GM12892 (cell line): Measurements from ENCODE around the gene ARHGEF6.
"Not testable (repeated sequence)": the region's sequence is repeated elsewhere in the genome, so short reads cannot be mapped to it uniquely, and the experiment has no call there.

Experiments used
- DNase-seq: peaks from one replicate; pipeline ENCODE4 v3.0.0; 2011; ENCODE audit not compliant: insufficient read length
- FAIRE-seq: peaks from 2 replicates; lab custom pipeline; 2011; peaks lifted over from hg19 to GRCh38; lab: Jason Lieb, UNC
- POLR2A ChIP-seq: IDR thresholded peaks from 2 replicates; pipeline ENCODE4 v1.6.1; 2011; ENCODE audit warnings: low read depth, low read length, control low read depth
- POLR2AphosphoS5 ChIP-seq: IDR thresholded peaks from 2 replicates; pipeline ENCODE4 v1.6.1; 2011; ENCODE audit warnings: low read depth, low read length, control low read depth
- TAF1 ChIP-seq: IDR thresholded peaks from 2 replicates; pipeline ENCODE4 v1.6.1; 2011; ENCODE audit warnings: low read depth, mild to moderate bottlenecking, control low read depth, low read length, borderline replicate concordance

The ARHGEF6 gene

DNA sequence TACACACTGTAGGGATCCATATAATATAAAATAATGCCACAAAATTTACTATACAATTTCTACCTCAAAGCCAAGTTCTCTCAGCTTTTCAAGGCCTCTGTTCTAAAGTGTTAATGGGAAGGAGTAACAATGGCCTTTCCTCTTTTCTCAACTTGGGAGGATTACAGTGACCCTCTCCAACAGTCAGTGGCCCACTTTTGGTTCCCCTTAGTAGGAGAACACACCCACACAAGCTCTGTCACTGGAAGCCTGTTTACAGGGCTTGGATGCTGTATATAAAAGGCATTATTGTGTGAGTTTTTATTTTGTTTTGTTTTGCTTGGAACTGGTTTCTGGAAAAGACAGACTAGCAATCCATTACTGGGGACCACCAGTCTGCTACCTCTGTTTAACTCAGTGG lies 1.8 kb downstream of the ARHGEF6 start:
- no peak for DNase-seq
- no peak for TF ChIP-seq POLR2A
- no peak for TF ChIP-seq POLR2AphosphoS5
- no peak for TF ChIP-seq TAF1
- no peak for FAIRE-seq

DNA sequence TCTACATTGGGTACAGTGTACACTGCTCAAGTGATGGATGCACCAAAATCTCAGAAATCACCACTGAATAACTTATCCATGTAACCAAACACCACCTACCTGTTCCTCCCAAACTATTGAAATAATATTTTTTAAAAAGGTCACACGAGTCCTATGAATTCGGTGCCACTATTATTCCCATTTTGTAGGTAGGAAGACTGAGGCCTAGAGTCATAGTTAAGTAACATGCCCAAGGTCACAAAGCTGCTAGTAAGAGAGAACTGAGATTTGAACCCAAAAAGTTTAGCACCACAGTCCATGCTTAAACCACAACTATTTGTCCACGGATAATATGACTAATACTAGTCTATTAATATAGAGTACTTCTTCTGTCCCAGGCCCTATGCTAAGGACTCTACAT lies 2.7 kb downstream of the ARHGEF6 start:
- TF ChIP-seq TAF1 (no peak), POLR2A (no peak), POLR2AphosphoS5 (no peak)
- FAIRE-seq, result no peak

DNA sequence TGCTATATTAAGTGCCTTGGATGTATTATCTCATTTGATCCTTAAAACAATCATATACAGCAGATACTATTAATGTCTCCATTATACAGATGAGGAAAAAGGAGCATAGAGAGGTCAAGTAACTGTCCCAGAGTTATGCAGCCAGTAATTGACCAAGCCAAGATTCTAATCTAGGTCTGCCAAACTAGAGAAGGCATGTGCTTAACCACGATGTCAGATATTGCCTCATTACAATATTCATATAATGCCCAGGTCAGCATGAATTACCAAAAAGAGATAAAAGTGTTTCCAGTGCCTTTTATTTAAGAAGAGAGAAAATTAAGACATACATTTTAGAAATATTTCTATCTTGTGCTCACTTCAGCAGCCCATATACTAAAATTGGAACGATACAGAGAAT lies 7.1 kb downstream of the ARHGEF6 start:
- TF ChIP-seq POLR2AphosphoS5, result no peak
- TF ChIP-seq POLR2A, result no peak
- TF ChIP-seq TAF1, result no peak
- FAIRE-seq, result no peak

More for the DNA sequence above, 2.7 kb downstream of the ARHGEF6 start:
- no peak for DNase-seq

DNA sequence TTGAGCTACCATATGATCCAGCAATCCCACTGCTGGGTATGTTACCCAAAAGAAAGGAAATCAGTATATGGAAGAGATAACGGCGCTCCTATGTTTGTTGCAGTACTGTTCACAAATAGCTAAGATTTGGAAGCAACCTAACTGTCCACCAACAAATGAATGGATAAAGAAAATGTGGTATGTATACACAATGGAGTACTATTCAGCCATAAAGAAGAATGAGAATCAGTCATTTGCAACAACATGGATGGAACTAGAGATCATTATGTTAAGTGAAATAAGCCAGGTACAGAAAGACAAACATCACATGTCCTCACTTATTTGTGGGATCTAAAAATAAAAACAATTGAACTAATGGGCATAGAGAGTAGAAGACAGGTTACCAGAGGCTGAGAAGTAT lies 8.9 kb downstream of the ARHGEF6 start:
- not testable (repeated sequence) for FAIRE-seq, DNase-seq

More for the DNA sequence above, 7.1 kb downstream of the ARHGEF6 start:
- no peak for DNase-seq

- DNase-seq, result no peak
- no peak for TF ChIP-seq TAF1
- no peak for TF ChIP-seq POLR2AphosphoS5
- TF ChIP-seq POLR2A, result no peak
Observed at GRCh38 chrX:136768469-136769084, 12.2 kb downstream of the ARHGEF6 start.

DNA sequence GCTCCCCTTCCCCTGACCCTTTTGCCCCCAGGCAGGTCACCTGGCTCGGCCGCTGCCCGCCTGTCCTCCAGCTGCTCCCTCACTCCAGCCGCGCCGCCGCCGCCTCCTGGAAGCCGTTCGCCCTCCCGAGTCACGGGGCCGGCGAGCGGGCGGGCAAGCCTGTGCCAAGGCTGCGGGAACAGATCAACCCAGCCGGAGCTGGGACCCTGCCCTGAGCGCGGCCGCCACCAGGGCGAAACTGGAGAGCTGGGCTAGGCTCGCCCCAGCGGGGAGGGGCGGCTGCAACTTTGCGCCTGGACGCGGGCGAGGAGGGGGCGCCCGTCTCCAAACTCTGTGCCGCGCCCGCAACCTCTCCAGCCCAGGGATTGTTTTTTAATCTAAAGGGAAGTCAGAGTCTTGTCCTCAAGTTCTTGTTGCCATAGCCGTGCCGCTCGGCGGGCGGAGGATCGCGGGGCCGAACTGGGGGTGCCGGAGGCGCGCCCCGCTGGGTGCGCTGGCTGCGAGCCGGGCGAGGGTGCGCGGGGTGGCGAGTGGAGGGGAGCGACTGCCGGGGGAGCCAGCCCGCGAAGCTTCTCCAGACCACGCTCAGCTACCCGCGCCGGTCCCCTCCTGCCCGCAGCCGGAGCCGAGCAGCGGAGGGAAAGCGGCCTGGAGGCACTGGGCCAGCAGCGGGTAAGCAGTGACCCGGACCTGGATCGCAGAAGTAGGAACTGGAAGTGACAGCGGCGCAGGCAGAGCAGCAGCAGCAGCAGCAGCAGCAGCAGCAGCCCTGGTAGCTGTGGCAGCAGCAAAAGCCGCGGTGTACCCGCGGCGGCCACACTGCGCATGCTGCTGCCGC lies 13.4 kb downstream of the ARHGEF6 start:
- DNase-seq, result peak; percentile 54
- FAIRE-seq, result peak; percentile 27

More at GRCh38 chrX:136768469-136769084, 12.2 kb downstream of the ARHGEF6 start:
- peak; percentile 72 for FAIRE-seq

DNA sequence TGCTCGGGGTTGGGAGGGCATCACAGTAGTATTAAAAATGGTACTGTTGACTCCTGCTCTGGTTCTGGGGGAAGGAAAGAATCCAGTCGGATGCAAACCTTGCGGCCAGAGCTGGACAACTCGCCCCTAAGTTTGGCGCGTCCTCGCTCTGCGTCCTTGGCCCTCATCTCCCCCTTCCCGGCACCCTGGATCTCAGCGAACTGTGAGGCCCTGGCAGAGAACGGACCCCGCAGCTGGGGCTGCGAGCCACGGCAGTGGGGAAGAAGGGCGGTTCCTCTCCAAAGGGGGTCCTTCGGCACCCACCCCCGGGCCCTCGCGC lies 14.0 kb downstream of the ARHGEF6 start:
- no peak for FAIRE-seq
- no peak for TF ChIP-seq POLR2AphosphoS5
- no peak for TF ChIP-seq POLR2A
- no peak for TF ChIP-seq TAF1
- DNase-seq, result no peak

More for the DNA sequence above, 13.4 kb downstream of the ARHGEF6 start:
- TF ChIP-seq POLR2A, result no peak
- TF ChIP-seq POLR2AphosphoS5, result no peak
- 0 out of 2 replicates have a peak, but pooled peaks have one; percentile 23 for TF ChIP-seq TAF1

GRCh38 chrX:136765821-136766356 lies 14.8 kb downstream of the ARHGEF6 start:
- FAIRE-seq (peak; percentile 27), DNase-seq (no peak)
- no peak for TF ChIP-seq POLR2A
- TF ChIP-seq TAF1, result no peak
- no peak for TF ChIP-seq POLR2AphosphoS5

DNA sequence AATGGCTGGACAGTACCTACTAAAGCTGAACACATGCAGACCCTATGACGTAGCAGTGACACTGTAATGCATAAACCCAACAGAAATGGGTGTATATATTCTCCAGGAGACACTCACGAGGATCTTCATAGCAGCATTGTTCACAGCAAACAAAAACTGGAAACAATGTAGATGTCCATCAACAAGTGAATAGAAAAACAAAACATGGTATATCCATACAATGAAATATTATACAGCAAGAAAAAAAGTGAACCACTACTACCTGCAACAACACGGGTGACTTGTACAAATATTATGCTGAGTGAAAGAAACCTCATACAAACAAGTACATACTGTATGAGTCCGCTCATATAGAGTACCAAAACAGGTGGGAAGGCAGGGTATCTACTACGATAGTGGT lies 16.5 kb downstream of the ARHGEF6 start:
- DNase-seq, result no peak
- TF ChIP-seq POLR2AphosphoS5 (no peak), TAF1 (no peak), POLR2A (no peak)
- FAIRE-seq, result no peak

GRCh38 chrX:136762820-136763452 lies 17.8 kb downstream of the ARHGEF6 start:
- TF ChIP-seq POLR2AphosphoS5 (no peak), TAF1 (no peak), POLR2A (no peak)
- DNase-seq (no peak), FAIRE-seq (no peak)

GRCh38 chrX:136761421-136761820 lies 19.3 kb downstream of the ARHGEF6 start:
- FAIRE-seq, result no peak
- DNase-seq, result no peak
- TF ChIP-seq POLR2A (no peak), TAF1 (no peak), POLR2AphosphoS5 (no peak)
